C4-2B (cell line): ENCODE measurements around the gene VIPR1.

ENCODE experiments used
- CTCF ChIP-seq: fragments of 450-650 bp; conservative IDR thresholded peaks from 2 replicates; pipeline ENCODE4 v1.5.1; 2017; ENCODE audit warnings: mild to moderate bottlenecking
- ZFX ChIP-seq: fragments of 450-650 bp; IDR thresholded peaks from 2 replicates; pipeline ENCODE4 v1.6.1; 2017

GRCh38 chr3:42511736-42512135, 9.3 kb downstream of the VIPR1 start:
- no peak for TF ChIP-seq CTCF
- TF ChIP-seq ZFX, result no peak
